Erythroblast (primary cell): ENCODE results near the gene CENPM.

ENCODE experiments used
- DNase-seq, 2 experiments: peaks; one replicate each; lab custom pipeline; 2025; lab: John Stamatoyannopoulos, UW
- GATA1 ChIP-seq: IDR thresholded peaks from 2 replicates; pipeline ENCODE4 v1.6.1; 2011; ENCODE audit warnings: low read depth, mild to moderate bottlenecking, control low read depth, low read length, moderate library complexity
- POLR2A ChIP-seq: IDR thresholded peaks from 2 replicates; pipeline ENCODE4 v1.6.1; 2011; ENCODE audit warnings: mild to moderate bottlenecking, low read length

Gene CENPM

GRCh38 chr22:41893591-41894375 lies 53.2 kb downstream of the CENPM start:
- no peak for DNase-seq
- TF ChIP-seq GATA1, result no peak
- no peak for TF ChIP-seq POLR2A

- TF ChIP-seq GATA1, result no peak
- no peak for TF ChIP-seq POLR2A
- no peak for DNase-seq
These were observed 54.2 kb downstream of the CENPM start for GRCh38 chr22:41892721-41893120.

GRCh38 chr22:41891407-41891806 lies 55.5 kb downstream of the CENPM start:
- no peak for DNase-seq
- TF ChIP-seq POLR2A (no peak), GATA1 (no peak)
